Adrenal gland (tissue), 5 donors: ENCODE results near the gene SIPA1.

Experiments used
- CTCF ChIP-seq, 6 experiments: fragments of 450-650 bp in 4 of 6; fragments of 200-600 bp in 2 of 6; sonication (generic) in 1 of 6; IDR thresholded peaks; 1 replicate in 5 of 6; 2 replicates in 1 of 6; pipeline versions ENCODE4 v1.5.1 to v1.8.0; 2016 to 2021; ENCODE audit warnings: antibody characterized with exemption in 6 of 6, mild to moderate bottlenecking in 2 of 6, moderate library complexity in 1 of 6
- POLR2A ChIP-seq, 2 donors: fragments of 450-650 bp; IDR thresholded peaks; one replicate each; pipeline ENCODE4 v1.6.1; 2017; ENCODE audit warnings: antibody characterized with exemption in 2 of 2, mild to moderate bottlenecking in 2 of 2, moderate library complexity in 1 of 2
- donor health status: DM: no; HTN: no; CAD: no.

GRCh38 chr11:65649656-65650546 lies 12.0 kb downstream of the SIPA1 start:
- TF ChIP-seq CTCF (IDR thresholded peaks at IDR 0.05) (no peak), POLR2A (IDR thresholded peaks at IDR 0.05) (no peak)
